Lower leg skin (tissue), 3 donors: ENCODE measurements around the gene KCNIP2.

Experiments
- CTCF ChIP-seq, 3 donors: fragments of 450-650 bp; IDR thresholded peaks; one replicate each; pipeline ENCODE4 v1.5.1; 2016; ENCODE audit warnings: antibody characterized with exemption in 3 of 3, mild to moderate bottlenecking in 3 of 3, moderate library complexity in 2 of 3
- POLR2A ChIP-seq, 2 donors: fragments of 450-650 bp; IDR thresholded peaks; one replicate each; pipeline ENCODE4 v1.6.1; 2016 to 2017; ENCODE audit warnings: antibody characterized with exemption in 2 of 2, mild to moderate bottlenecking in 1 of 2, moderate library complexity in 1 of 2

- TF ChIP-seq CTCF (IDR thresholded peaks at IDR 0.05) (no peak), POLR2A (IDR thresholded peaks at IDR 0.05) (no peak)
These were observed 12.3 kb downstream of the KCNIP2 start for GRCh38 chr10:101831169-101831811.
